MCF 10A (cell line): ENCODE data around the gene ZBTB7C. TPM values are rescaled to one million over a fixed set of nuclear protein-coding genes. Genes with fewer than 3 reads are reported as not detected.

ENCODE experiments used
- BruUV-seq: library from RNA; stranded (reverse); fragments of 400-500 nt; replicated peaks from 2 replicates; lab custom pipeline; 2021; lab: Mats Ljungman, UMichigan
- CTCF ChIA-PET: fragments of 300-600 bp; sonication (Branson Sonifier 250); formaldehyde crosslinking; extraction: SDS; loops from one replicate; lab custom pipeline; 2021; ENCODE audit warnings: antibody characterized with exemption, inconsistent platforms; lab: Yijun Ruan, JAX
- POLR2A ChIA-PET: fragments of 300-600, 350-650 bp; sonication (Branson Sonifier 250); formaldehyde crosslinking; extraction: SDS; loops from one replicate; lab custom pipeline; 2020; ENCODE audit warnings: antibody characterized with exemption, inconsistent platforms; lab: Yijun Ruan, JAX
- DNase-seq: peaks from one replicate; pipeline ENCODE4 v3.0.0-alpha.2; 2018; ENCODE audit not compliant: unreplicated experiment
- H3K27ac Mint-ChIP-seq: one replicate; pipeline ENCODE4 v1.8.0; 2022; ENCODE audit warnings: mild to moderate bottlenecking, low read depth, mixed read lengths; ENCODE audit not compliant: unreplicated experiment
- H3K27me3 Mint-ChIP-seq: one replicate; pipeline ENCODE4 v1.8.0; 2022; ENCODE audit warnings: mixed read lengths; ENCODE audit not compliant: insufficient read depth, unreplicated experiment
- H3K36me3 Mint-ChIP-seq: one replicate; pipeline ENCODE4 v1.8.0; 2022; ENCODE audit warnings: mild to moderate bottlenecking, moderate library complexity, mixed read lengths; ENCODE audit not compliant: insufficient read depth, unreplicated experiment
- H3K4me1 Mint-ChIP-seq: one replicate; pipeline ENCODE4 v1.8.0; 2022; ENCODE audit warnings: mixed read lengths; ENCODE audit not compliant: insufficient read depth, unreplicated experiment
- H3K4me3 Mint-ChIP-seq: one replicate; pipeline ENCODE4 v1.8.0; 2022; ENCODE audit warnings: mild to moderate bottlenecking, moderate library complexity, mixed read lengths; ENCODE audit not compliant: unreplicated experiment
- H3K9me3 Mint-ChIP-seq: one replicate; pipeline ENCODE4 v1.8.0; 2022; ENCODE audit warnings: mixed read lengths; ENCODE audit not compliant: unreplicated experiment
- intact Hi-C: fragments of 100-400 bp; cut with micrococcal nuclease; formaldehyde crosslinking; loops from 2 replicates; pipeline ENCODE4 v1.14.1; 2022
- total RNA-seq: library from RNA; stranded (reverse); gene quantifications from 2 replicates; pipeline ENCODE4 v1.2.3, GENCODE V29; 2022
- TF ChIP-seq, protein P1 (sequence below): fragments of 200-600 bp; IDR thresholded peaks from one replicate; pipeline ENCODE4 v1.8.0; 2022; ENCODE audit warnings: antibody characterized with exemption, mild to moderate bottlenecking; ENCODE audit not compliant: unreplicated experiment

Gene ZBTB7C
- total RNA-seq, 1 experiment from 2014 or later: 0.42 TPM

DNA sequence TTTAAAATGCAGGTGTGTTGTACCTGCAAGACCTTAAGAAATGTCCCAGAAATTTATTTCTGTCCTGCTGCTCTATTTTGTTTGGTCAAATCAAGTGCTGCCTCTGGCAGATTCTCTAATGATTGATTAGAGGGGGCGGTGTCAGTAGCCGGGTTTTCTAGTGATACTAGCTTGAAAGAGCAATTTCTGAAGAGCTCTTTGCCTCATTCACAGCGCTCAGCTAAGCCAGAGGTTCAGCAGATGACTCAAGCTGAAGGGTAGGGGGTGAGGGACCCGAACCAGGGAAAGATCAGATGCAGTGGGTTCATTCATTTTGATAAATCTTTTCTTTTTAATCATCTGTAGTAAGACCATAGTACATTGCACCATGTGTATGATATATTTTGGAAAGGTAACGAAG lies 15.0 kb downstream of the ZBTB7C start:
- DNase-seq: no peak
- no peak overlapping the region for H3K27ac Mint-ChIP-seq
- no peaks in the 10 kb centered on the region for H3K9me3 Mint-ChIP-seq
- H3K4me3 Mint-ChIP-seq: no peak overlapping the region
- no TSS peak for BruUV-seq
- H3K36me3 Mint-ChIP-seq: no peaks in the 10 kb centered on the region
- H3K4me1 Mint-ChIP-seq: peaks cover 19% of the 10 kb centered on the region
- TF ChIP-seq, protein P1, sequence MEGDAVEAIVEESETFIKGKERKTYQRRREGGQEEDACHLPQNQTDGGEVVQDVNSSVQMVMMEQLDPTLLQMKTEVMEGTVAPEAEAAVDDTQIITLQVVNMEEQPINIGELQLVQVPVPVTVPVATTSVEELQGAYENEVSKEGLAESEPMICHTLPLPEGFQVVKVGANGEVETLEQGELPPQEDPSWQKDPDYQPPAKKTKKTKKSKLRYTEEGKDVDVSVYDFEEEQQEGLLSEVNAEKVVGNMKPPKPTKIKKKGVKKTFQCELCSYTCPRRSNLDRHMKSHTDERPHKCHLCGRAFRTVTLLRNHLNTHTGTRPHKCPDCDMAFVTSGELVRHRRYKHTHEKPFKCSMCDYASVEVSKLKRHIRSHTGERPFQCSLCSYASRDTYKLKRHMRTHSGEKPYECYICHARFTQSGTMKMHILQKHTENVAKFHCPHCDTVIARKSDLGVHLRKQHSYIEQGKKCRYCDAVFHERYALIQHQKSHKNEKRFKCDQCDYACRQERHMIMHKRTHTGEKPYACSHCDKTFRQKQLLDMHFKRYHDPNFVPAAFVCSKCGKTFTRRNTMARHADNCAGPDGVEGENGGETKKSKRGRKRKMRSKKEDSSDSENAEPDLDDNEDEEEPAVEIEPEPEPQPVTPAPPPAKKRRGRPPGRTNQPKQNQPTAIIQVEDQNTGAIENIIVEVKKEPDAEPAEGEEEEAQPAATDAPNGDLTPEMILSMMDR: no peak
- H3K27me3 Mint-ChIP-seq: no peaks in the 10 kb centered on the region
- intact Hi-C loops: no loop called here
- CTCF ChIA-PET: interaction anchor here (0.7 to 1.3 kb wide), 3 partner anchors 10 to 51 kb away, joined by 3 to 5 read pairs (median 5); no protein-coding TSS in a partner anchor
- POLR2A ChIA-PET: interaction anchor here (0.6 kb wide), 1 partner anchor 1649 kb away, joined by 3 read pairs; no protein-coding TSS in a partner anchor

GRCh38 chr18:48393776-48394175 lies 15.4 kb downstream of the ZBTB7C start:
- BruUV-seq: no TSS peak
- DNase-seq: no peak
- no peaks in the 10 kb centered on the region for H3K36me3 Mint-ChIP-seq
- H3K4me3 Mint-ChIP-seq: peak overlapping the region; percentile 43
- H3K27me3 Mint-ChIP-seq: no peaks in the 10 kb centered on the region
- CTCF ChIA-PET: interaction anchor here (0.7 to 1.3 kb wide), 5 partner anchors 11 to 199 kb away, joined by 3 to 5 read pairs (median 5); no protein-coding TSS in a partner anchor
- TF ChIP-seq, protein P1: no peak
- intact Hi-C loops: no loop called here
- H3K4me1 Mint-ChIP-seq: peaks cover 23% of the 10 kb centered on the region
- H3K27ac Mint-ChIP-seq: peak overlapping the region; percentile 97
- H3K9me3 Mint-ChIP-seq: no peaks in the 10 kb centered on the region
- POLR2A ChIA-PET: interaction anchor here (0.6 to 1.3 kb wide), 2 partner anchors 10 to 1650 kb away, joined by 3 read pairs; no protein-coding TSS in a partner anchor

GRCh38 chr18:48393170-48393569 lies 16.0 kb downstream of the ZBTB7C start:
- H3K4me1 Mint-ChIP-seq: peaks cover 25% of the 10 kb centered on the region
- ChIA-PET POLR2A (interaction anchor here (1.3 kb wide), 1 partner anchor 10 kb away, joined by 3 read pairs; no protein-coding TSS in a partner anchor), CTCF (interaction anchor here (0.5 to 1.3 kb wide), 4 partner anchors 19 to 199 kb away, joined by 3 to 5 read pairs (median 4); no protein-coding TSS in a partner anchor)
- intact Hi-C loops: no loop called here
- H3K36me3 Mint-ChIP-seq: no peaks in the 10 kb centered on the region
- peak overlapping the region; percentile 43 for H3K4me3 Mint-ChIP-seq
- H3K27ac Mint-ChIP-seq: peak overlapping the region; percentile 97
- no peaks in the 10 kb centered on the region for H3K9me3 Mint-ChIP-seq
- BruUV-seq: no TSS peak
- no peaks in the 10 kb centered on the region for H3K27me3 Mint-ChIP-seq
- DNase-seq: peak; percentile 27
- TF ChIP-seq, protein P1: no peak

DNA sequence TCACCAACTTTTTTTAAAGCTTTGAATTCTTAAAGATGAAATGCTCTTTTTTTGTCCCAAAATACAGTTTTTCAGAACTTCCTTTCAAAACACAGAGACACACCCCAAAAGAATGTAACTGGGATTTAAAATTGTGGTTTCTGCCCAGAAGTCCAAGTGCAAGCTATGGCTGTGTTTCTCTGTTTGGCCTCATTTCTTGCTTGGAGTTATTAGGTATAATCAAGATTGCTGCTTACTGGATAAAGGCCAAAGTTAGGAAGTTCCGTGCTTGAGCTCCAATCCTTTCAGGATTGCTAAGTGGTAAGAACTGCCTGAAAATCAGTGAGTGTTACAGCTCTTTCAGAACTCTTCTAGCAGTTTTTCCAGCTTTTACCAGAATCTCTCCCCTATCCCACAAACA lies 16.9 kb downstream of the ZBTB7C start:
- peaks cover 25% of the 10 kb centered on the region for H3K4me1 Mint-ChIP-seq
- no peak overlapping the region for H3K27ac Mint-ChIP-seq
- POLR2A ChIA-PET: interaction anchor here (0.7 to 0.9 kb wide), 3 partner anchors 14 to 247 kb away, joined by 3 read pairs; no protein-coding TSS in a partner anchor

More for the DNA sequence above, 16.9 kb downstream of the ZBTB7C start:
- no TSS peak for BruUV-seq
- DNase-seq: no peak
- intact Hi-C loops: no loop called here
- TF ChIP-seq, protein P1: no peak
- CTCF ChIA-PET: no interaction called here
- H3K27me3 Mint-ChIP-seq: no peaks in the 10 kb centered on the region
- H3K9me3 Mint-ChIP-seq: no peaks in the 10 kb centered on the region
- H3K36me3 Mint-ChIP-seq: no peaks in the 10 kb centered on the region
- no peak overlapping the region for H3K4me3 Mint-ChIP-seq
